Ascending aorta (tissue), 2 donors: ENCODE data around the gene YIPF4. TPM values are rescaled to one million over a fixed set of nuclear protein-coding genes. Genes with fewer than 3 reads are reported as not detected.
"Not testable (repeated sequence)": the region's sequence is repeated elsewhere in the genome, so short reads cannot be mapped to it uniquely, and the experiment has no call there.

ENCODE experiments used
- DNase-seq, 2 donors: peaks; one replicate each; pipeline ENCODE4 v3.0.0-alpha.2; 2019; ENCODE audit warnings: low spot score in 2 of 2
- H3K27ac ChIP-seq, 2 donors: fragments of 200-600 bp; sonication (generic); one replicate each; pipeline ENCODE4 v1.5.1; 2016 to 2017; ENCODE audit warnings: mild to moderate bottlenecking in 1 of 2
- H3K27me3 ChIP-seq: fragments of 200-600 bp; sonication (generic); one replicate; pipeline ENCODE4 v1.5.1; 2017
- H3K36me3 ChIP-seq, 2 donors: fragments of 200-600 bp; sonication (generic); one replicate each; pipeline ENCODE4 v1.5.1; 2016
- H3K4me1 ChIP-seq, 2 donors: fragments of 200-600 bp; sonication (generic); one replicate each; pipeline ENCODE4 v1.5.1; 2016 to 2017; ENCODE audit warnings: mild to moderate bottlenecking in 1 of 2
- H3K4me3 ChIP-seq, 2 donors: fragments of 200-600 bp; sonication (generic); one replicate each; pipeline ENCODE4 v1.5.1; 2016 to 2017; ENCODE audit warnings: mild to moderate bottlenecking in 1 of 2
- H3K9me3 ChIP-seq, 2 donors: fragments of 200-600 bp; sonication (generic); one replicate each; pipeline ENCODE4 v1.5.1; 2016
- CTCF ChIP-seq, 3 experiments: fragments of 200-600 bp in 2 of 3; fragments of 450-650 bp in 1 of 3; sonication (generic) in 2 of 3; IDR thresholded peaks; one replicate each; pipeline ENCODE4 v1.5.1; 2016 to 2019; ENCODE audit warnings: antibody characterized with exemption in 3 of 3, mild to moderate bottlenecking in 1 of 3, moderate library complexity in 1 of 3
- intact Hi-C: fragments of 100-400 bp; cut with DNase I; formaldehyde crosslinking; loops from one replicate; pipeline ENCODE4 v1.15.1; 2023
- total RNA-seq: library from RNA; depleted of rRNA; stranded (reverse); fragments of >200 nt; gene quantifications from one replicate; pipeline ENCODE4 v1.1.0, GENCODE V29; 2016

Gene YIPF4
- total RNA-seq, 1 donor from 2014 or later, result 9.2 TPM

DNA sequence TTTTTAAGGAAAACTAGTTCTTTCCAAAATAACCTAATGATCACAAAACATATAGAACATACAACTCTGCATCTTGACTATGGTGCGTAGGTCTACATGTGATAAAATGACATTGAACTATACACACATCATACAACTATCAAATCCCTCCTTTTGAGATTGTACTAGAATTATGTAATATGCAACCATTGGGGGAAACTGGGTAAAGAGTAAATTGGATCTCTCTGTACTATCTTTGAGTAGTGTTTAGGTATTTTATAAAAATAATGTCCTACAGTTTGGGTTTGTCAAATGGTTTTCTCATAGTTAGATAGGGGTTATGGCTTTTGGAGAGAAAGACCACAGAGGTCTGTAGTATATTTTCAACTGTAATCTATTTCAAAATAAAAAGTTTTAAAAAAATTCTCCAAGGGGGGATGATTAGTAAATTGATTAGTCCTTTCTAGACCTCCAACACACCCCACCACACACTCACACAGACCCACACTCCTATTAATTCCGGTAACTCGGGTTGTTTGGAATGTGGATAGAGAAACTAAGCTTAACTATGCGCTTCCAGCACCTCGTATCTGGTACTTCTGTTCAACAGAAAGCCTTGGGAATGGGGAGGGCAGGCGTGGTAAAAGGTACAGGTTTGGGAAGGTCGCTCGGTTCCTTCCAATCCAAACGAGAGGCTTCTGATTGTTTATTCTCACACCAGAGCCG is 78.4 kb downstream of the YIPF4 start:
- peaks cover 0 to 30% of the 10 kb centered on the region in 2 donors for H3K4me1 ChIP-seq
- intact Hi-C loops, result loop anchor here (2.0 to 5.0 kb wide), 4 partner anchors 71 to 1241 kb away; partner anchors contain the start of genes FAM98A and SPAST
- no peaks in the 10 kb centered on the region for H3K36me3 ChIP-seq
- DNase-seq, result no peak
- no peaks in the 10 kb centered on the region for H3K9me3 ChIP-seq
- H3K4me3 ChIP-seq, result peak overlapping the region; percentile 67 to 99
- no peaks in the 10 kb centered on the region for H3K27me3 ChIP-seq
- TF ChIP-seq CTCF (IDR thresholded peaks at IDR 0.05), result no peak
- peak overlapping the region; percentile 90 to 100 for H3K27ac ChIP-seq

- no peak for TF ChIP-seq CTCF (IDR thresholded peaks at IDR 0.05)
- H3K27ac ChIP-seq, result peak within 1 kb of the TSS; percentile 90 to 100
- H3K4me3 ChIP-seq, result peak within 1 kb of the TSS; percentile 67 to 99
- no peaks in the 10 kb centered on the region for H3K27me3 ChIP-seq
- DNase-seq, result peak; percentile 93 to 99
- H3K4me1 ChIP-seq, result peaks cover 0 to 30% of the 10 kb centered on the region in 2 donors
- H3K9me3 ChIP-seq, result no peaks in the 10 kb centered on the region
- intact Hi-C loops, result loop anchor here (1.0 to 5.0 kb wide), 5 partner anchors 71 to 1241 kb away; partner anchors contain the start of genes FAM98A, SLC30A6 and SPAST
- H3K36me3 ChIP-seq, result no peaks in the 10 kb centered on the region
These were observed 79.1 kb downstream of the YIPF4 start, which contains the start of gene BIRC6 for GRCh38 chr2:32356681-32357317. TSS of gene BIRC6 (plus strand) at chr2:32357023. CDS start at chr2:32357162, 139 bp downstream.

DNA sequence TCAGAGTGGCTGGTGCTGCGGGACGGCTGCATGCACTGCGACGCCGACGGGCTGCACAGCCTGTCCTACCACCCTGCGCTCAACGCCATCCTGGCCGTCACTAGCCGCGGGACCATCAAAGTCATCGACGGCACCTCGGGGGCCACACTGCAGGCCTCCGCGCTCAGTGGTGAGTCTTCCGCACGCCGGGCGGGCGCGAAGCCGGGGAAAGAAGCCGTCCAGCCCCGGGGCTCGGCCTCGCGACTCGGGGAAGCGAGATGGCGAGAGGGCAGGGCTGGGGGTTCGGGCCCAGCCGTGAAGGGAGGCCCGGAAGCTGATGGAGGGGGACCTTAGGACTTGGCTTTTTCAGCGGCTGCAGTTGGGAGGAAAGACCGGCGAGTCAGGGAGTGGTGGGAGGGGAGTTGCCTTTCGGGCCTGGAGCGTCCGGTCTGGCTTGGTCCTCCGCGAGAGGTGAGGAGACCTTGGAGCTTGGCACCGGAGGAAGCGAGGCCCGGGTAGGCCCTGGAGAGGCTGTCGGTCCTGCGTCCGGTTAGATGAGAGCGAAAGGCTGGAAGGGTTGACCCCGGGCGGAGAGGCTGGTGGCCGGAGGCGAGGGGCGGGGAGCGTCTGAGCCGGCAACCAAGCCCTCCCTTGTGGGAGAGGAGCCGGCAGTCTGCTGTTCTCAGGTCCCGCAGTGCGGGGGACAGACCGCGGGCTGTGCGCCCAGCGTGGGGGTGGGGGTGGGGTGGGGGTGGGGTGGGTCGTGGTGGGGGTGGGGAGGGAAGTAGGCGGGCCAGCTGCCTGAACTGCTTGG is 79.8 kb downstream of the YIPF4 start:
- H3K4me1 ChIP-seq, result peaks cover 0 to 30% of the 10 kb centered on the region in 2 donors
- H3K27ac ChIP-seq, result peak overlapping the region; percentile 90 to 100
- H3K27me3 ChIP-seq, result no peaks in the 10 kb centered on the region
- intact Hi-C loops, result loop anchor here (1.0 to 5.0 kb wide), 5 partner anchors 70 to 1240 kb away; partner anchors contain the start of genes FAM98A, SLC30A6 and SPAST
- no peaks in the 10 kb centered on the region for H3K36me3 ChIP-seq
- H3K9me3 ChIP-seq, result no peaks in the 10 kb centered on the region
- peak overlapping the region; percentile 67 to 99 for H3K4me3 ChIP-seq
- peak in 1 of 2 donors; percentile 68 for DNase-seq
- no peak for TF ChIP-seq CTCF (IDR thresholded peaks at IDR 0.05)

DNA sequence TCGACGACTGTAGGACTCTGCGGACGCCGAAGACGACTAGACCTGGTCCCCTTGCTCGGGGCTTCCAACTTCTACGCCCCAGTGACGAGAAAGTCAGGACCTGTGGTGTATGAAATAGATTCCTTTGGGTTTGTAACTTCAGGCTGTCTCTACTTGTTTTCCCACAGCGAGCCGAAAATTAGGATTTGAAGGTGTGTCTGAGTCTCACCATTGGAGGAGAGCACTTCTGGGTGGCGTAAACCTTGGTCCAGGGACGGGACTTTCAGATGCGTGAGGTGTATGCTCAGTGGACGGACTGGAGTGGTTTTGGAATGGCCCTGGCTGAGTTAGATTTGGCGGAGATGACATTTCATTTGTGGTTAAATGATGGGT is 80.4 kb downstream of the YIPF4 start:
- Histone ChIP-seq H3K4me3 (peak overlapping the region; percentile 67 to 99), H3K4me1 (peaks cover 0 to 35% of the 10 kb centered on the region in 2 donors), H3K9me3 (no peaks in the 10 kb centered on the region), H3K36me3 (no peaks in the 10 kb centered on the region), H3K27me3 (no peaks in the 10 kb centered on the region), H3K27ac (peak overlapping the region; percentile 90 to 100)
- intact Hi-C loops, result loop anchor here (5.0 kb wide), 3 partner anchors 69 to 1239 kb away; partner anchors contain the start of genes FAM98A and SPAST
- TF ChIP-seq CTCF (IDR thresholded peaks at IDR 0.05), result no peak
- DNase-seq, result no peak

- no peak for TF ChIP-seq CTCF (IDR thresholded peaks at IDR 0.05)
- no peak for DNase-seq
- Histone ChIP-seq H3K9me3 (no peaks in the 10 kb centered on the region), H3K27ac (peak overlapping the region in 1 of 2 donors; percentile 37), H3K4me3 (no peak overlapping the region), H3K27me3 (no peaks in the 10 kb centered on the region), H3K4me1 (peaks cover 3 to 51% of the 10 kb centered on the region in 2 donors), H3K36me3 (no peaks in the 10 kb centered on the region)
- intact Hi-C loops, result no loop called here
These were observed 82.7 kb downstream of the YIPF4 start for GRCh38 chr2:32360416-32360815.

- H3K9me3 ChIP-seq, H3K36me3 ChIP-seq, H3K27me3 ChIP-seq, DNase-seq, H3K27ac ChIP-seq, intact Hi-C loops, H3K4me3 ChIP-seq: not testable (repeated sequence)
- peaks cover 3 to 60% of the 10 kb centered on the region in 2 donors for H3K4me1 ChIP-seq
These were observed 85.3 kb downstream of the YIPF4 start for GRCh38 chr2:32362997-32363396.
